ENCODE data around the gene VIPR2.

DNA sequence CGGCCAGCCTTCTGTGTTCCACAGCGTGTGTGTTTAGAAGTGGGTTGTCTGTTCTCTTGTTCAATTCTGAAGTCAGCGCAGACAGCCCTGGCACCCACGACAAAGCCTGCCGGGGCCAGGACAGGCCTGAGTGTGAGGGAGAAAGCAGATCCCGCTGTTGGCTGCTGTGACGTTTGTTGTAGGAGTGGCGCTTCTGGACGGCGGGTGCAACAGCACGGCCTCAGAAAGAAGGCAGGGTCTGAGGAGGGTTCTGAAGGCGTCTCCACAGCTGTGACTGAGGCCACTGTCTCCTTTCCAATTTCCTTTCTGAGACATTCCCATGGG, 76.2 kb downstream of the VIPR2 start:
- TF ChIP-seq, protein P1, sequence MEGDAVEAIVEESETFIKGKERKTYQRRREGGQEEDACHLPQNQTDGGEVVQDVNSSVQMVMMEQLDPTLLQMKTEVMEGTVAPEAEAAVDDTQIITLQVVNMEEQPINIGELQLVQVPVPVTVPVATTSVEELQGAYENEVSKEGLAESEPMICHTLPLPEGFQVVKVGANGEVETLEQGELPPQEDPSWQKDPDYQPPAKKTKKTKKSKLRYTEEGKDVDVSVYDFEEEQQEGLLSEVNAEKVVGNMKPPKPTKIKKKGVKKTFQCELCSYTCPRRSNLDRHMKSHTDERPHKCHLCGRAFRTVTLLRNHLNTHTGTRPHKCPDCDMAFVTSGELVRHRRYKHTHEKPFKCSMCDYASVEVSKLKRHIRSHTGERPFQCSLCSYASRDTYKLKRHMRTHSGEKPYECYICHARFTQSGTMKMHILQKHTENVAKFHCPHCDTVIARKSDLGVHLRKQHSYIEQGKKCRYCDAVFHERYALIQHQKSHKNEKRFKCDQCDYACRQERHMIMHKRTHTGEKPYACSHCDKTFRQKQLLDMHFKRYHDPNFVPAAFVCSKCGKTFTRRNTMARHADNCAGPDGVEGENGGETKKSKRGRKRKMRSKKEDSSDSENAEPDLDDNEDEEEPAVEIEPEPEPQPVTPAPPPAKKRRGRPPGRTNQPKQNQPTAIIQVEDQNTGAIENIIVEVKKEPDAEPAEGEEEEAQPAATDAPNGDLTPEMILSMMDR (IDR thresholded peaks at IDR 0.05), result no peak
- TF ChIP-seq EZH2 (IDR thresholded peaks at IDR 0.05), result no peak
- TF ChIP-seq EZH2phosphoT487 (IDR thresholded peaks at IDR 0.05), result no peak
